ENCODE measurements around the gene PHKA2. TPM values are rescaled to one million over a fixed set of nuclear protein-coding genes. Genes with fewer than 3 reads are reported as not detected.

PHKA2 gene
- total RNA-seq, 6 experiments from 2014 or later: 48.9 to 114 (median 62.1) TPM

- ATAC-seq (no peak), DNase-seq (no peak)
- TF ChIP-seq POLR2A (IDR thresholded peaks at IDR 0.05): no peak
- no peak for TF ChIP-seq CTCF (IDR thresholded peaks at IDR 0.05)
- H3K9me3 ChIP-seq: no peaks in the 10 kb centered on the region
- no peak overlapping the region for H3K4me3 ChIP-seq
- no peaks in the 10 kb centered on the region for H3K4me1 ChIP-seq
- no peak overlapping the region for H3K27ac ChIP-seq
- H3K36me3 ChIP-seq: no peaks in the 10 kb centered on the region
- no peaks in the 10 kb centered on the region for H3K27me3 ChIP-seq
- intact Hi-C loops (cut with DNase I): no loop called here
- 55% methylated on average over 4 of the region's 12 CpGs for WGBS (ENCODE audit: insufficient coverage, low coverage, low lambda C conversion rate, missing lambda C conversion rate)
Observed at GRCh38 chrX:18871970-18872369, 111.9 kb downstream of the PHKA2 start.

- intact Hi-C loops (cut with DNase I): no loop called here
- Histone ChIP-seq H3K27ac (no peak overlapping the region), H3K36me3 (no peaks in the 10 kb centered on the region), H3K27me3 (no peaks in the 10 kb centered on the region), H3K9me3 (no peaks in the 10 kb centered on the region), H3K4me3 (no peak overlapping the region), H3K4me1 (no peaks in the 10 kb centered on the region)
- DNase-seq (no peak), ATAC-seq (no peak)
- 61% methylated on average over 7 of the region's 10 CpGs for WGBS (ENCODE audit: insufficient coverage, low coverage, low lambda C conversion rate, missing lambda C conversion rate)
- no peak for TF ChIP-seq CTCF (IDR thresholded peaks at IDR 0.05)
- no peak for TF ChIP-seq POLR2A (IDR thresholded peaks at IDR 0.05)
Observed at GRCh38 chrX:18871161-18871890, 112.6 kb downstream of the PHKA2 start.

- Histone ChIP-seq H3K36me3 (no peaks in the 10 kb centered on the region), H3K4me1 (no peaks in the 10 kb centered on the region), H3K27ac (no peak overlapping the region), H3K4me3 (no peak overlapping the region), H3K9me3 (no peaks in the 10 kb centered on the region), H3K27me3 (peaks cover 0 to 6% of the 10 kb centered on the region in 2 donors)
- 71% methylated on average over 10 of the region's 15 CpGs for WGBS (ENCODE audit: insufficient coverage, low coverage, low lambda C conversion rate, missing lambda C conversion rate)
- no peak for DNase-seq
- TF ChIP-seq CTCF (IDR thresholded peaks at IDR 0.05): no peak
- no peak for TF ChIP-seq POLR2A (IDR thresholded peaks at IDR 0.05)
- intact Hi-C loops (cut with DNase I): no loop called here
- no peak for ATAC-seq
Observed at GRCh38 chrX:18864390-18864920, 119.5 kb downstream of the PHKA2 start.

GRCh38 chrX:18861511-18861910 is 122.4 kb downstream of the PHKA2 start:
- Histone ChIP-seq H3K36me3 (no peaks in the 10 kb centered on the region), H3K4me3 (no peak overlapping the region), H3K4me1 (no peaks in the 10 kb centered on the region), H3K9me3 (no peaks in the 10 kb centered on the region), H3K27ac (no peak overlapping the region), H3K27me3 (peaks cover 0 to 6% of the 10 kb centered on the region in 2 donors)
- 78% methylated on average over 4 of the region's 5 CpGs for WGBS (ENCODE audit: insufficient coverage, low coverage, low lambda C conversion rate, missing lambda C conversion rate)
- TF ChIP-seq CTCF (IDR thresholded peaks at IDR 0.05) (no peak), POLR2A (IDR thresholded peaks at IDR 0.05) (no peak)
- ATAC-seq (no peak), DNase-seq (no peak)
- intact Hi-C loops (cut with DNase I): no loop called here

Data from right lobe of liver (tissue), 6 donors.